Measurements from ENCODE around the gene IQCK.

The IQCK gene

GRCh38 chr16:19681637-19682036, 36.4 kb upstream of the IQCK start:
- DNase-seq (ENCODE audit: low read depth), result no peak
- no peak overlapping the region for H3K4me3 ChIP-seq (replicated peaks; ENCODE audit: low read depth, low read length)
- TF ChIP-seq CTCF (IDR thresholded peaks at IDR 0.05; ENCODE audit: low read length, missing control alignments), result no peak

DNA sequence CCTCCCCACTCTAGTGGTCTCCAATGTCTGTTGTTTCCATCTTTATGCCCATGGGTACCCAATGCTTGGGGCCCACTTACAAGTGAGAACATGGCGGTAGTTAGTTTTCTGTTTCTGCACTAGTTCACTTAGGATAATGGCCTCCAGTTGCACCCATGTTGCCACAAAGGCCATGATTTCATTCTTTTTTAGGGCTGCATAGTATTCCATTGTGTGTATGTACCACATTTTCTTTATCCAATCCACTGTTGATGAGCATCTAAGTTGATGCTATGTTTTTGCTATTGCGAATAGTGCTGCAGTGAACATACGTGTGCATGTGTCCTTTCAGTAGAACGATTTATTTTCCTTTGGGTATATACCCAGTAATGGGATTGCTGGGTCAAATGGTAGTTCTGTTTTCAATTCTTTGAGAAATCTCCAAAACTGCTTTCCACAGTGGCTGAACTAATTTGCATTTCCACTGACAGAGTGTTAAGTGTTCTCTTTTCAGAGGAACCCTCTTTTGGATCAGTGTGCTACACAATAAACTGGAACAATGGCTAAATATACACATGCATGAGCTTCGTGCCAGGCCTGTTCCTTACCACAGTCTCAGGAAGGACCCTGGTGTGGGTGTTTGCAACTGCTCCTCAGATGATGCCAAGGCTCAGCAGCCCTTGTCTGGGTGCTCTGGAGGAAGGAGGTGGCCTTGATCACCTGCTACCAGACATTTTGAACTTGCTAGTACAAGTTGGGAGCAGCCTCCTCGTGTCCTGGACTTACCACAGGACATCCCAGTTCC, 34.4 kb upstream of the IQCK start:
- TF ChIP-seq CTCF (IDR thresholded peaks at IDR 0.05; ENCODE audit: low read length, missing control alignments), result no peak
- H3K4me3 ChIP-seq (replicated peaks; ENCODE audit: low read depth, low read length), result no peak overlapping the region
- no peak for DNase-seq (ENCODE audit: low read depth)

DNA sequence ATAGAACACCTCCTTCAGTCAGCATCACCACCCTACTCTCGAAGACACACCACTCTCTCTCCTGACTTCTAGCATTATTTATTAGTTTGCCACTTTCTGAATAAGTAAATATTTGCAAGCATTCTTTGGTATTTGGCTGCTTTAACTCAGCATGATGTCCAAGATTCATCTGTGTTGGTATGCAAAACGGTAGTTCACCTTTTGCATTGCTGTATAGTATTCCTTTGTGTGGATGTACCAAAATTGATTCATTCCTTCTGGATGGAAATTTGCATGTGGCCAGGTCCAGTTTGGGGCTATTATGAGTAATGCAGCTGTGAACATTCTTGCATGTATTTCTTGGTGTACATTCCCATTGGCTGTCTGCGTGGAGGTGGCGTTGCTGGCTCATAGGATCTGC, 32.9 kb upstream of the IQCK start:
- no peak overlapping the region for H3K4me3 ChIP-seq (replicated peaks; ENCODE audit: low read depth, low read length)
- DNase-seq (ENCODE audit: low read depth), result no peak
- TF ChIP-seq CTCF (IDR thresholded peaks at IDR 0.05; ENCODE audit: low read length, missing control alignments), result no peak

- no peak for TF ChIP-seq CTCF (IDR thresholded peaks at IDR 0.05; ENCODE audit: low read length, missing control alignments)
- no peak for DNase-seq (ENCODE audit: low read depth)
- no peak overlapping the region for H3K4me3 ChIP-seq (replicated peaks; ENCODE audit: low read depth, low read length)
Measured at GRCh38 chr16:19687279-19687678, 30.8 kb upstream of the IQCK start.

- H3K4me3 ChIP-seq (replicated peaks; ENCODE audit: low read depth, low read length), result no peak overlapping the region
- DNase-seq (ENCODE audit: low read depth), result no peak
- no peak for TF ChIP-seq CTCF (IDR thresholded peaks at IDR 0.05; ENCODE audit: low read length, missing control alignments)
Measured at GRCh38 chr16:19688396-19689024, 29.6 kb upstream of the IQCK start.

DNA sequence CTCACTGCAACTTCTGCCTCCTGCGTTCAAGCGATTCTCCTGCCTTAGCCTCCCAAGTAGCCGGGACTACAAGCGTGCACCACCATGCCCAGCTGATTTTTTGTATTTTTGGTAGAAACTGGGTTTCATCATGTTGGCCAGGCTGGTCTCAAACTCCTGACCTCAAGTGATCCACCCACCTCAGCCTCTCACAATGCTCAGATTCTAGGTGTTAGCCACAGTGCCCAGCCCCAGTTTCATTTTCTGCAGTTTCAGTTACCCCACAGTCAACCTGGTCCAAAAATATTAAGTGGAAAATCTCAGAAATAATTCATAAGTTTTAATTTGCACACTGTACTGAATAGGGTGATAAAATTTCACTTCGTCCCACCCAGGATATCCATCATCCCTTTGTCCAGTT, 28.7 kb upstream of the IQCK start:
- TF ChIP-seq CTCF (IDR thresholded peaks at IDR 0.05; ENCODE audit: low read length, missing control alignments), result no peak
- no peak for DNase-seq (ENCODE audit: low read depth)
- H3K4me3 ChIP-seq (replicated peaks; ENCODE audit: low read depth, low read length), result no peak overlapping the region

DNA sequence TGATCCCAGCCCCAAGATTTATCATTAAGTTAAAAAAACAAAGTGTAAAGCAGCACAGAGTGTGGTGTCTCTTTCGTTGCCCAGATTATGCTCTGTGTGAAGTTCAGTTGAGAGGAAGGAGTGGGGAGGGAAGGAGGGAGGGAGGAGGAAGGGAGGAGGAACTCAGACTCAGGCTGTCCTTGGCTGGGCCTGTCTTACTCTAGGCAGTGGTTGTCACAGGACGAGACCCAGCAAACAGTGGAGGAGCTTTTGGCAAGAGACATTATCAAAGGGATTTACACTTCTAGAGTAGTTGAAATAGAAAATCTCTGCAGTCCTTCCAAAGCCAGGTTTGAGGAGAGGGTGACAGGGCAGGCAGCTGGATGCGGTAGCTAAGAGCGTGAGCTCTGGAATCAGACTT, 27.9 kb upstream of the IQCK start:
- H3K4me3 ChIP-seq (replicated peaks; ENCODE audit: low read depth, low read length), result no peak overlapping the region
- peak; percentile 22 for DNase-seq (ENCODE audit: low read depth)
- no peak for TF ChIP-seq CTCF (IDR thresholded peaks at IDR 0.05; ENCODE audit: low read length, missing control alignments)

Measured in fibroblast of pulmonary artery (primary cell).